Measurements from ENCODE around the gene CCDC194.
"Not testable (repeated sequence)": the region's sequence is repeated elsewhere in the genome, so short reads cannot be mapped to it uniquely, and the experiment has no call there.

The CCDC194 gene

DNA sequence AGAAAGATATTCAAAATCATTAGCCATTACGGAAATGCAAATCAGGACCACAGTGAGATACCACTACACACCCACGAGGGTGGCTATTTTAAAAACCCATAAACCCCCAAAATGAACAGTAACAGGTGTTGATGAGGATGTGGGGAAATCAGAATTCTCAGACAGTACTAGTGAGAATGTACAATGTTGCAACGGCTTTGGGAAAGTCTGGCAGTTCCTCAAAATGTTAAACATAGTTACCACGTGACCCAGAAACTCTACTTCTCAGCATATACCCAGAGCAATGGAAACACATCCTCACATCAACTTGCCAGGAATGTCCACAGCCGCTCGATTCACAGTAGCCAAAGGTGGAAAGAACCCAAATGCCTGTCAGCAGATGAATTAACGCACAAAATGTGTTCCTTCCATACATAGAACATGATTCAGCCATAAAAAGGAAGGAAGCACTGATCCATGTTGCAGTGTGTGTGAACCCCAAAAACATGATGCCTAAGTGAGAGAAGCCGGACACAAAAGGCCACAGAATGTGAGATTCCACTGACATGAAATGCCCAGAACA, 23.9 kb downstream of the CCDC194 start:
- no peak for DNase-seq (ENCODE audit: low spot score)

- DNase-seq (ENCODE audit: low spot score), result no peak
Measured at GRCh38 chr19:17365361-17365760, 28.6 kb downstream of the CCDC194 start.

DNA sequence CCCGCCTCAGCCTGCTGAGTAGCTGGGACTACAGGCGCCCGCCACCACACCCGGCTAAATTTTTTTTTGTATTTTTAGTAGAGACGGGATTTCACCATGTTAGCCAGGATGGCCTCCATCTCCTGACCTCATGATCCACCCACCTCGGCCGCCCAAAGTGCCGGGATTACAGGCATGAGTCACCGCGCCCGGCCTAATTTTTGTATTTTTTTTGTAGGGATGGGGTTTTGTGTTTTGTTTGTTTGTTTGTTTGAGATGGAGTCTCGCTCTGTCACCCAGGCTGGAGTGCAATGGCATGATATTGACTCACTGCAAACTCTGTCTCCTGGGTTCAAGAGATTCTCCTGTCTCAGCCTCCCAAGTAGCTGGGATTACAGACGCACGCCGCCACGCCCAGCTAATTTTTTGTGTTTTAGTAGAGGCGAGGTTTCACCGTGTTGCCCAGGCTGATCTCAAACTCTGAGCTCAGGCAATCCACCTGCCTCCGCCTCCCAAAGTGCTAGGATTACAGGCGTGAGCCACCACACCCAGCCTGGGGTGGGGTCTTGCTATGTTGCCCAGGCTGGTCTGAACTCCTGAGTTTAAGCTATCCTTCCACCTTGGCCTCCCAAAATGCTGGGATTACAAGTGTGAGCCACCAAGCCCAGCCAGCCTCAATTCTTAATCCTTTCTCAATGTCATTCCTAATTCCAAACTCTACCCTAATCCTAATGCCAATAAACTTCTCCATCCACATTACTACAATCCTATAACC, 30.0 kb downstream of the CCDC194 start:
- DNase-seq (ENCODE audit: low spot score), result not testable (repeated sequence)

- DNase-seq (ENCODE audit: low spot score), result no peak
Measured at GRCh38 chr19:17359905-17360800, 33.8 kb downstream of the CCDC194 start.

DNA sequence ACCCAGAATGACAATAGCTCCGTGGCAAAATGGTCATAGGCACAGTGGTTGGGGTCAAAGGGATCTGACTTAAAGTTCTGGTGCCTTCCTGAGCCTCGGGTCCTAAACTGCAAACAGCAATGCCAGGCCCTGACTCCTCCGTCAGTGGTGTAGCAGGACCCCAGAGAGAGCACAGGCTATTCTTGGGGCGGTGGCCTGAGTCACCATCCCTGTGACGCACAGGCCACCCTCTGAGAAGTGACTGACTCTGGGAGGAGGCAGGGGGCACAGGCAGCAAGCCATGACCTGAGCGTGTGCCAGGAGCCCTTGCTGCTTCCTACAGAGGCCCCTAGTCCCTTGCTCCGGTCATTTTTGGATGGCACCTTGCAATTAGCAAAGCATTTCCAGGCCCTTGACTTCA, 35.6 kb downstream of the CCDC194 start:
- DNase-seq (ENCODE audit: low spot score), result no peak

GRCh38 chr19:17357724-17358123, 36.3 kb downstream of the CCDC194 start:
- no peak for DNase-seq (ENCODE audit: low spot score)

GRCh38 chr19:17357078-17357666, 36.8 kb downstream of the CCDC194 start:
- DNase-seq (ENCODE audit: low spot score), result no peak

DNA sequence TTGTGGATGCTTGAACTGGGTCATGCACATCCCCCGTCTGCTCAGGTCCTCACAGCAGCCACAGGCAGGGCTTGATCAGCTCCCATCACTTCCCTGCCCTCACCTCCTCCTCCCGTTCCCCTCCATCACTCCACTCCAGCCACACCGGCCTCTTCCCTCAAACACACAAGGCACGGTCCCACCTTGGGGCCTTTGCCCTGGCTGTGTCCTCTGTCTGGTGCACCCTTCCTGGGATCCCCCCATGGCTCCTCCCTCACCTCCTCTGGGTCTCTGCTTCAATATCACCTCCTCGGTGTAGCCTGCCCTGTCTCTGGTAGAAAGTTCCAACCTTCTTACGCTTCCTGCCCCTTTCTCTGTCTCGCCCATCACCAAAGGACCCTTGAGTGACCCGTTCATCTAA, 40.6 kb downstream of the CCDC194 start:
- DNase-seq (ENCODE audit: low spot score), result no peak

DNA sequence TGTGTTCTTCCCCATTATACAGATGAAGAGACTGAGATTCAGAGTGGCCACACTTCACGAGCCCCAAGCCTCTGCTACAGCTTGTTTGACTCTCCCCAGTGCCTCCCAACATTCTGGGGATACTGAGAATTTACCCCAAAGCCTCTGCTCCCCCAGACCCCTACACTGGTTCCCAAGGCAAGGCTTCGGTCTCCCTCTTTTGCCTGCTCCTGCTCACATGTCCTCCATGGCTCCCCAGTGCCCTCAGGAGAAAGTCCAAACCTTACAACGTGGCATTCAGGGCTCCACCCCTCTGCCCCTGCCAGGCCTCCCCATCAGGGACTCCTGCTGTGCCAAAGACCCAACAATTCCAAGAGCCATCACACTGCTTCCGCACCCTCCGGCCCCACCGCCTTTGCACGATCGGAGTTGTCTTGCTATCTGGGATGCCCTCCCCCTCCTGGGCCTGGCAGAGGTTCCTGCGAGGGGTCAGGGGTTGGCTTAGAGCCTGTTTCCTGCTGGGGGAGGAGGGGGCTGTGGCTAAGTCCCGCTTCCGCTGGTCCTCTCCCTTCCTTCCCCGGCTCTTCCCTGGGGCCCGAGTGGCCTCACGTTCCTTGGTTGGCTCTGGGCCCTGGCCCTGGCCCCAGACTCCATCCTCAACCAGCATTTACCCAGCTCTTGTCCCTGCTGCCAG, 41.3 kb downstream of the CCDC194 start:
- DNase-seq (ENCODE audit: low spot score), result no peak

DNA sequence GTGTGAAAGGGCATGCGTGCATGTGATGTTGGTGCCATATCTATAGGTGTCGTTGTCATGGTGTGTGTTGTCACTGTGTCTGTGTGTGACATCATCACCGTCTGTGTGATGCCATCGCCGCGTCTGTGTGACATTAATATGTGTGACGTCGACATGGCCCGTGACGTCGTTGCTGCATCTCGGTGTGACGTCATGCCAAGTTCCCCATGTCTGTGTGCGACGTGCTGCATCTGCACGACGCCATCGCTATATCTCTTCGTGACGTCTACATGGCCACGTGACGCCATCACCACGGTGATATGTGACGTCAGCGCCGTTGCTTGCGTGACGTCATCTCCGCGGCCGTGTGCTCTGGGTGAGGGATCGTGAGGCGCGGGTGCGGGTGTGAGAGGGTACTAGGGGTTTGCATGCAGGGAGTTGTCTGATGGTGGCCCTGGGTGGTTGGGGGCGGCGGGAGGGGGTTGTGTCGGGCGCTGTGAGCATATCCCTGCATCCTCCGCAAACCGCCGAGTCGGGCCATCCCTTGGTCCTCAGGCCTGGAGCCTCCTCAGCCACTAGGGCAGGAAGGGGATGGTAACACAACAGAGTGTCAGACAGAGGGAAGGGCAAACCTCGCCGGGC, 42.1 kb downstream of the CCDC194 start:
- no peak for DNase-seq (ENCODE audit: low spot score)

DNA sequence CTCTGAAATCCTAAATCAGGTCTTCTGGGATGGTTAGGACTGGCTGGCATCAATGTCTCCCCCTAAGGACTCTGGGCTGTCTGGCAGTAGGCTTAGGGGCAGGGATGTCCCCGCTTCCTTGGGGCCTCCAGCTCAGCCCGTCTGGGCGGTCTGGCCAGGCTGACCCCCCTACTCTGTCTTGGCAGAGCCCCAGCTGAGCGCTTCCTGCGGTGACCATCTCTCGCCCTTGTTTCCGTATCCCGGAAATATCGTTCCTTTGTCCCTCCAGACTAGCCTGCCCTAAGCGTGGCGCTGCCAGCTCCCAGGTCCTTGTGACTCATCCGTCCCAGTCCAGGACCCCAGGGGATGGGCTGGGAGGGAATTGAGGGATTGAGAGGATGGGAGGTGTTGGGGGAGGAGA, 45.3 kb downstream of the CCDC194 start:
- no peak for DNase-seq (ENCODE audit: low spot score)

GRCh38 chr19:17347877-17348276, 46.1 kb downstream of the CCDC194 start:
- DNase-seq (ENCODE audit: low spot score), result no peak

DNA sequence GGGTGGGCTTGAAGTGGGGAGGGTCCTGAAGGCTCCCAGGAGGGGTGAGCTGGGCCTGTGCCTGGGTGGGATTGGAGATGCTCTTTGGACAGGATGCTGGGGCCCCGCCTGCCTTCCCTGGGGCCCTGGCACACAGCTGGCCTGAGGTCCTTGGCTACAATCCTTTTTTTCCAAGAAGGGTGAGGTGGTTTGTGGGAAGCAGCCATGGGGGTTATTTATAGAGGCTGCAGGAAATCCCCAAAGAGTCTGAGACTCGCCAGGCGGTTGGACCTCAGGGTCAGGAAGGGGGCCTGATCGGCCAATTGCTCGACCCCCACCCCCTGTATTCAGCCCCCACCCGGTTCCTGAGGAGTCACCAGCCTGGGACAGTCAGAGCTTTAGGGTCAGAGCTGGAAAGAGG, 46.6 kb downstream of the CCDC194 start:
- no peak for DNase-seq (ENCODE audit: low spot score)

DNA sequence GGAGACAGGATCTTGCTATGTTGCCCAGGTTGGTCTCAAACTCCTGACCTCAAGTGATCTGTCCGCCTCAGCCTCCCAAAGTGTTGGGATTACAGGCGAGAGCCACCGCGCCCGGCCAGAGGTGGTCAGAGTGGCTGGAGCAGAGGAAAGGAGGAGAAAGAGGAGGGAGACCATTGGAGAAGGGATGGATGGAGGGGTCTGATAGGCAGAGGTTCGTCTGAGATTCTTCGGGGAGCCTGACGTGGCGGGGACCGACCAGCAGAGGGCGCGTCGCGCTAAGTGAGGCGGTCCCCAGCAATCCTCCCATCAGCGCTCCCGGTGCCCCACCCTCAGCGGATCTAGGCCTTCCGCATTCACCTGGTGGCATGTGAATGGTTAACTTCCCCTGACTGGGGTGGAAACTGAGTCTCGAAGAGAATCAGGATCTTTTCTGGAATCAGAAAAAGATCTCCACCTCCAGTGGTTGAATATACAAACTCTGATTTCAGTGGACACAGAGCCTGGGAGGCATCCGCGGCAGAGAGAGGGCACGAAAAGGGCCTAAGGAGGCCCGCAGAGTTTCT, 47.8 kb downstream of the CCDC194 start:
- DNase-seq (ENCODE audit: low spot score), result peak; percentile 63

- no peak for DNase-seq (ENCODE audit: low spot score)
Measured at GRCh38 chr19:17341845-17342244, 52.2 kb downstream of the CCDC194 start.

DNA sequence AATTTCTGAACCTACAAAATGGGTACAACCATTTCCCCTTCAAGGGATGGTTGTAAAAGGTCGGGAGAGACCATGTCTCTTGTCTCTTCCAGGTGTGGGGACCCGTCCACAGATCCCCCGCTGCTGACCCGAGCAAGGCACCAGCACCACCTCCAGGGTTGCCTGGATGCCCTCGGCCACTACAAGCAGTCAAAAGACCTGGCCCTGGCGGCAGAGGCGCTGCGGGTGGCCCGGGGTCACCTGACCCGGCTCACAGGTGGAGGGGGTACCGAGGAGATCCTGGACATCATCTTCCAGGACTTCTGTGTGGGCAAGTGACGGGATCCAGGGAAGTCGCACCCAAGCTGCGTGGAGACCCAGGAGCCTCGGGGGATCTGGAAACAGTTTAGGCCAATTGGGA, 52.6 kb downstream of the CCDC194 start:
- no peak for DNase-seq (ENCODE audit: low spot score)

- peak; percentile 13 for DNase-seq (ENCODE audit: low spot score)
Measured at GRCh38 chr19:17340871-17341357, 53.1 kb downstream of the CCDC194 start.

All from cerebellar cortex (tissue), 1 donor.